Tibial artery (tissue), 4 donors: ENCODE measurements around the gene TNRC6C.
A peak's percentile ranks its signal among the peaks of the same experiment; 100 is the strongest.

Source experiments
- DNase-seq, 2 donors: peaks; one replicate each; pipeline ENCODE4 v3.0.0-alpha.2; 2019
- H3K27ac ChIP-seq, 2 donors: fragments of 200-600 bp; sonication (generic) in 1 of 2; 1 replicate in 1 of 2; 2 replicates in 1 of 2; pipeline ENCODE4 v1.5.1; 2018 to 2019; ENCODE audit warnings: mild to moderate bottlenecking in 1 of 2
- H3K27me3 ChIP-seq, 2 donors: fragments of 200-600 bp; sonication (generic) in 1 of 2; one replicate each; pipeline versions ENCODE4 v1.5.1 to v1.6.0; 2016 to 2019
- H3K36me3 ChIP-seq, 3 donors: fragments of 200-600 bp; sonication (generic) in 2 of 3; one replicate each; pipeline ENCODE4 v1.5.1; 2016 to 2019; ENCODE audit warnings: mild to moderate bottlenecking in 2 of 3
- H3K4me1 ChIP-seq, 4 donors: fragments of 200-600 bp; sonication (generic) in 2 of 4; 1 replicate in 3 of 4; 2 replicates in 1 of 4; pipeline ENCODE4 v1.5.1; 2016 to 2019
- H3K4me3 ChIP-seq, 2 donors: fragments of 200-600 bp; sonication (generic) in 1 of 2; 1 replicate in 1 of 2; 2 replicates in 1 of 2; pipeline ENCODE4 v1.5.1; 2018 to 2019; ENCODE audit warnings: mild to moderate bottlenecking in 2 of 2
- H3K9me3 ChIP-seq, 3 donors: fragments of 200-600 bp; sonication (generic) in 1 of 3; one replicate each; pipeline ENCODE4 v1.5.1; 2016 to 2019
- intact Hi-C: fragments of 100-400 bp; cut with DNase I; formaldehyde crosslinking; loops from one replicate; pipeline ENCODE4 v1.15.0; 2023; ENCODE audit warnings: low total_unique reads
- TF ChIP-seq, protein P1 (sequence below), 2 experiments: fragments of 200-600 bp in 1 of 2; fragments of 450-650 bp in 1 of 2; IDR thresholded peaks; one replicate each; pipeline ENCODE4 v1.5.1; 2017 to 2019; ENCODE audit warnings: antibody characterized with exemption in 2 of 2, mild to moderate bottlenecking in 1 of 2, moderate library complexity in 1 of 2

Gene TNRC6C

DNA sequence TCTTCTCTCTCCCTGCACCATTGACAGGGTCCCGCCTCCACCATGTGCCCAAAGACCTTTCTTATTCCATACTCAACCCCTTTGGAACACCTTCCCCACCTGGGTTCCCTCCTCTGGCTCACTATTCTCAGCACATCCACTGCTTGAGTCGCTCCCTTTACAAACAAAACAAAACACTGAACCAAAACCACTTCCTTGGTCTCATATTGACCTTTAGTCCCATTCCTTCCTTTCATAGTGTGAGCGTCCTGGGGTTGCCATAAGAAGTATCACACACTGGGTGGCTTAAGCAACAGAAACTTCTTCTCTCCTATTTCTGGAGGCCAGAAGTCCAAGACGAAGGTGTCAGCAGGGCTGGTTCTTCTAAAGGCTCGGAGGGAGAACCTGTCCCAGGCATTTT is 6.1 kb upstream of the TNRC6C start:
- peaks cover 0 to 3% (median 0%) of the 10 kb centered on the region in 4 donors for H3K4me1 ChIP-seq
- DNase-seq: no peak
- no peaks in the 10 kb centered on the region for H3K9me3 ChIP-seq
- no peak overlapping the region for H3K27ac ChIP-seq
- H3K4me3 ChIP-seq: no peak overlapping the region
- H3K27me3 ChIP-seq: no peaks in the 10 kb centered on the region
- intact Hi-C loops: loop anchor here (5.0 kb wide), 1 partner anchor 60 kb away; no protein-coding TSS in a partner anchor
- TF ChIP-seq, protein P1, sequence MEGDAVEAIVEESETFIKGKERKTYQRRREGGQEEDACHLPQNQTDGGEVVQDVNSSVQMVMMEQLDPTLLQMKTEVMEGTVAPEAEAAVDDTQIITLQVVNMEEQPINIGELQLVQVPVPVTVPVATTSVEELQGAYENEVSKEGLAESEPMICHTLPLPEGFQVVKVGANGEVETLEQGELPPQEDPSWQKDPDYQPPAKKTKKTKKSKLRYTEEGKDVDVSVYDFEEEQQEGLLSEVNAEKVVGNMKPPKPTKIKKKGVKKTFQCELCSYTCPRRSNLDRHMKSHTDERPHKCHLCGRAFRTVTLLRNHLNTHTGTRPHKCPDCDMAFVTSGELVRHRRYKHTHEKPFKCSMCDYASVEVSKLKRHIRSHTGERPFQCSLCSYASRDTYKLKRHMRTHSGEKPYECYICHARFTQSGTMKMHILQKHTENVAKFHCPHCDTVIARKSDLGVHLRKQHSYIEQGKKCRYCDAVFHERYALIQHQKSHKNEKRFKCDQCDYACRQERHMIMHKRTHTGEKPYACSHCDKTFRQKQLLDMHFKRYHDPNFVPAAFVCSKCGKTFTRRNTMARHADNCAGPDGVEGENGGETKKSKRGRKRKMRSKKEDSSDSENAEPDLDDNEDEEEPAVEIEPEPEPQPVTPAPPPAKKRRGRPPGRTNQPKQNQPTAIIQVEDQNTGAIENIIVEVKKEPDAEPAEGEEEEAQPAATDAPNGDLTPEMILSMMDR (IDR thresholded peaks at IDR 0.05): no peak
- no peaks in the 10 kb centered on the region for H3K36me3 ChIP-seq

DNA sequence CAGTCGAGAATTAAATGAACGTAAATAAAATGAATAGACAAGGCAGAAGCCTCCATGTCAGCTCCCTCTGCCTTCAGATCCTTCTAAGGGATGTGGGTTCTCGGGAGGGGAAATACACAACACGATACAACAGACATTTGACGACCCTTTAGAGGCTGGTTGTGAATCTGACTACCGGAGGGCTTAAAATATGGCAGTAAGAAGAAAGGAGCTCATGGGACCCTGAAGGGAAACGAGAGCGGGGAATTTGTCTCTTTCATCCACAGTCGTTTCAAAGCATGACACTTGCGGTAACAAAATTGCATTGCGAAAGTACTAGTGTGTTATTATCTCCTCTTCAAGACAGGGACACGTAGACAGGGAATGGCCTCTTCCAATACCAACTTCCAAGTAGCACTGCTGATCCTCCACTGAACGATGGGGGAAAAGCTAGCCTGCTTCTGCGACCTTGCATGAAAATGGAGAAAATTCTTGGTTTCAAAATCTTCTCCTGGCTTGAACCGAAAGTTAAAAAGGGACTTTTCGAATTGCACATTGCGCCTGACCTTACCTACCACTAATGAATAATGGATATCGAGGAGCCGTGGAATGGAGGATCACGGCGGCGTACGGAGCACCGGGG is 1.2 kb upstream of the TNRC6C start:
- DNase-seq: no peak
- intact Hi-C loops: loop anchor here (5.0 kb wide), 2 partner anchors 220 to 355 kb away; no protein-coding TSS in a partner anchor
- Histone ChIP-seq H3K4me1 (peaks cover 0 to 30% (median 13%) of the 10 kb centered on the region in 4 donors), H3K4me3 (peak overlapping the region; percentile 66 to 71), H3K27me3 (no peaks in the 10 kb centered on the region), H3K36me3 (no peaks in the 10 kb centered on the region), H3K27ac (peak overlapping the region; percentile 85 to 89), H3K9me3 (no peaks in the 10 kb centered on the region)
- TF ChIP-seq, protein P1 (IDR thresholded peaks at IDR 0.05): no peak

DNA sequence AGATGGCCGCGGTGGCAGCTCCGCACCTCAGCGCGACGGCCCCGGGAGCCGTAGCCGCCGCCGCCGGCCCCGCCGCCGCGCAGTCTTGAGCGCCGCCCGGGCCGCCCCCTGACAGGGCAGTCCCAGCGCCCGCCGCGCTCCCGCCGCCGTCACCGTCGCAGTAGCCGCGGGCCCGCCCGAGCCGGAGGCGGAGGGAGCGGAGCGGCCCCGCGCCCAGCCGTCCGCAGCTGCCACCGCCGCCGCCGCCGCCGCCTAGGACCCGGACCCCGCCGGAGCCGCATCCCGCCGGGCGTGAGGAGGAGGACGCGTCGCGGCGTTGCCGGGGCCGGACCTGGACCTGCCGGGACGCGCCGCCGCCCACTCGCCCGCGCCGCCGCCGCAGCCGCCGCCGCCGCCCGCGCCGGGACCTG is 218 bp downstream of the TNRC6C start:
- TF ChIP-seq, protein P1 (IDR thresholded peaks at IDR 0.05): no peak
- no peaks in the 10 kb centered on the region for H3K36me3 ChIP-seq
- intact Hi-C loops: loop anchor here (5.0 kb wide), 2 partner anchors 221 to 356 kb away; no protein-coding TSS in a partner anchor
- peak overlapping the region; percentile 66 to 71 for H3K4me3 ChIP-seq
- peak overlapping the region; percentile 85 to 89 for H3K27ac ChIP-seq
- DNase-seq: no peak
- no peaks in the 10 kb centered on the region for H3K9me3 ChIP-seq
- H3K27me3 ChIP-seq: no peaks in the 10 kb centered on the region
- peaks cover 0 to 44% (median 15%) of the 10 kb centered on the region in 4 donors for H3K4me1 ChIP-seq

DNA sequence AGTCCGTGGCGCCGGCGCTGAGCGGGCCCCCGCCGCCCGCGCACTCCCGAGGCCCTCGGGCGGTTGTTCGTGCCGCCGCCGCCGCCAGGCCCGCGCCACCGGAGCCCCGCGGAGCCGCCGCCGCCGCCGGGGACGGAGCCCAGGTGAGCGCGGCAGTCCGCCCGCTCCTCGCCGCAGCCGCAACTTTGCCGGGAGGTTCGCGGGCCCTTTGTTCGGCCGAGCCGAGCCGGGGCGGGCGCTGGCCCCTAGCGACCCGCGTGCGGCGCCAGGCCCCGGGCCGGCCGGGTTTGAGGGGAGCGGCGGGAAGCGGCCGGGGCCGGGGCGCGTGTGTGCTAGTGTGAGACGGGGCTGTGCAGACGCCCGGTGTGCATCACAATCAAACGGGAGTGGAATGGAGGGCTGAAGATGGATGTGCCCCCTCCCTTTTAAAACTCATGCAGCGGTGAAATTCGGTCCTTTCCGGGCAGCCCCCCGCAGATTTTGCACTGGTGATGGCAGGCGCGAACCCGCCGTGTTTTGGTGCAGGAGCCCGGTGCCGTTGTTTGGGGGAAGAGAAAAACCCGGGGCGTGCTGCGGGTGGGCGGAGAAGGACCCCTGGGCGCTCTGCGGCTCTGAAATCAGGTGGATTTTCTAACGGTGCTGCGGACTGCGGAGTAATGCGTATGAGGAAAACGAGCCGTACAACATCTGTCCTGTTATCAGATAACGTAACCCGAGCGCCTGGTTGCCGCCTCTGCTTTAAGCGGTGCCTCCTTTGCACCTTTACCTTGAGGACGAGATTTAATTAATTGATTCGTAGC is 823 bp downstream of the TNRC6C start:
- H3K4me3 ChIP-seq: peak overlapping the region; percentile 66 to 71
- DNase-seq: no peak
- H3K9me3 ChIP-seq: no peaks in the 10 kb centered on the region
- peaks cover 0 to 50% (median 15%) of the 10 kb centered on the region in 4 donors for H3K4me1 ChIP-seq
- H3K27ac ChIP-seq: peak overlapping the region; percentile 85 to 89
- H3K36me3 ChIP-seq: no peaks in the 10 kb centered on the region
- TF ChIP-seq, protein P1 (IDR thresholded peaks at IDR 0.05): no peak
- no peaks in the 10 kb centered on the region for H3K27me3 ChIP-seq
- intact Hi-C loops: loop anchor here (5.0 kb wide), 2 partner anchors 222 to 357 kb away; no protein-coding TSS in a partner anchor

DNA sequence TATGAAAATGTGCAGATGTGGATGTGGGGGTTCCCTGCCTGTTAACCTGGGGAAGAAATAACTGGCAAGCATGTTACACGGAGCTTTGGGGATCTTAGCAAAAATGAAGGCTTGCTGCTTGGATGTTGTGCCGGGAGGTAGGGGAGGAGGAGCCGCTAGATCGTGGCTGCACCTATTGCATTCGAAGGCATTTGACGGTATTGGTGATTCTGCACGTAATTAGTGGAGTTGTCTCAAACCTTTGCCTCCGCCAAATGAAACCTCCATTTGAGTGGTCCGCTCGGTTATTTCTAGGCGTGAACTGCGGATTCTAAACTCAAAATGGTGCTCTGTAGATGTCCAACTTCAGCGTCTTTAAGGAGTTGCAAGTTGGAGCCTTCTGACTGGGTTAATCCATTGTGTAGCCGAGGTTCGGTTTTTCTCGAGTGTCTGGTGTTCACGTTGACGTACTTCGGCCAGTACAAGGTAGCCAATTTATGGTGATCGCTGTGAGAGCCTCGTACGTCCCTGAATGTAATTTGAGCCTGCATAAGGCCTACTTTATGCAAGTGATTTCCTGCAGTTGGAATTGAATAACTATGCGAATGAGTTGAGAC is 1.5 kb downstream of the TNRC6C start:
- Histone ChIP-seq H3K27ac (peak overlapping the region; percentile 85 to 89), H3K4me3 (peak overlapping the region; percentile 66 to 71), H3K9me3 (no peaks in the 10 kb centered on the region), H3K27me3 (no peaks in the 10 kb centered on the region), H3K4me1 (peaks cover 0 to 57% (median 19%) of the 10 kb centered on the region in 4 donors), H3K36me3 (no peaks in the 10 kb centered on the region)
- DNase-seq: no peak
- intact Hi-C loops: loop anchor here (5.0 kb wide), 2 partner anchors 223 to 358 kb away; no protein-coding TSS in a partner anchor
- TF ChIP-seq, protein P1 (IDR thresholded peaks at IDR 0.05): no peak
